Ishikawa (cell line): ENCODE results near the gene TIA1.

Source experiments
- CEBPB ChIP-seq: IDR thresholded peaks from 2 replicates; pipeline ENCODE4 v1.6.1; 2012
- CREB1 ChIP-seq: IDR thresholded peaks from 2 replicates; pipeline ENCODE4 v1.6.1; 2012; ENCODE audit warnings: low read depth
- EGR1 ChIP-seq: IDR thresholded peaks from 2 replicates; pipeline ENCODE4 v1.6.1; 2012
- EP300 ChIP-seq: IDR thresholded peaks from 2 replicates; pipeline ENCODE4 v1.6.1; 2012; ENCODE audit warnings: borderline replicate concordance
- FOXM1 ChIP-seq: IDR thresholded peaks from 2 replicates; pipeline ENCODE4 v1.6.1; 2012; ENCODE audit warnings: low read depth, borderline replicate concordance
- NFIC ChIP-seq: IDR thresholded peaks from 2 replicates; pipeline ENCODE4 v1.6.1; 2012
- RAD21 ChIP-seq: IDR thresholded peaks from 2 replicates; pipeline ENCODE4 v1.6.1; 2012; ENCODE audit warnings: low read depth
- TAF1 ChIP-seq: IDR thresholded peaks from 2 replicates; pipeline ENCODE4 v1.6.1; 2012; ENCODE audit warnings: low read depth, mild to moderate bottlenecking
- TCF12 ChIP-seq: IDR thresholded peaks from 2 replicates; pipeline ENCODE4 v1.6.1; 2012; ENCODE audit warnings: low read depth
- TEAD4 ChIP-seq: IDR thresholded peaks from 2 replicates; pipeline ENCODE4 v1.6.1; 2012
- YY1 ChIP-seq: IDR thresholded peaks from 2 replicates; pipeline ENCODE4 v1.6.1; 2012; ENCODE audit warnings: low read depth
- ZBTB7A ChIP-seq: IDR thresholded peaks from 2 replicates; pipeline ENCODE4 v1.6.1; 2012; ENCODE audit warnings: low read depth
- TF ChIP-seq, protein P1 (sequence below): IDR thresholded peaks from 2 replicates; pipeline ENCODE4 v1.6.1; 2012
- TF ChIP-seq, protein P2 (sequence below): IDR thresholded peaks from 2 replicates; pipeline ENCODE4 v1.6.1; 2012
- TF ChIP-seq, protein P3 (sequence below): IDR thresholded peaks from 2 replicates; pipeline ENCODE4 v1.6.1; 2012; ENCODE audit warnings: low read depth, mild to moderate bottlenecking

Gene TIA1

DNA sequence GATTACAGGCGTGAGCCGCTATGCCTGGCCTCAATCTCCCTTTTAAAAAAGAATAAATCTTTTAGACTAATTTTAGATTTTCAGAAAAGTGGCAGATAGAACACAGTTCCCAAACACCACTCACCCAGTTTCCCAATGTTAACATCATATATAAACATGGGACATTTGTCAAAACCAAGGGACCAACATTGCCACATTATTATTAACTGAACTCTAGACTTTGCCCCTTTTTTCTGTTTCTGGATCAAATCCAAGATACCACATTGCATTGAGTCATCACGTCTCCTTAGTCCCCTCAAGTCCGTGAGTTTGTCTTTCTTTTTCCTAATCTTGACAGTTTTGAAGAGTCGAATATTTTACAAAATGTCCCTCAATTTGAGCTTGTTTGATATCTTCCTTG, 60.0 kb downstream of the TIA1 start:
- TF ChIP-seq RAD21 (no peak), YY1 (no peak), TEAD4 (no peak), NFIC (no peak), FOXM1 (no peak), TCF12 (no peak), EGR1 (no peak), ZBTB7A (no peak)
- TF ChIP-seq, protein P1, sequence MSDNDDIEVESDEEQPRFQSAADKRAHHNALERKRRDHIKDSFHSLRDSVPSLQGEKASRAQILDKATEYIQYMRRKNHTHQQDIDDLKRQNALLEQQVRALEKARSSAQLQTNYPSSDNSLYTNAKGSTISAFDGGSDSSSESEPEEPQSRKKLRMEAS = no peak
- TF ChIP-seq, protein P2, sequence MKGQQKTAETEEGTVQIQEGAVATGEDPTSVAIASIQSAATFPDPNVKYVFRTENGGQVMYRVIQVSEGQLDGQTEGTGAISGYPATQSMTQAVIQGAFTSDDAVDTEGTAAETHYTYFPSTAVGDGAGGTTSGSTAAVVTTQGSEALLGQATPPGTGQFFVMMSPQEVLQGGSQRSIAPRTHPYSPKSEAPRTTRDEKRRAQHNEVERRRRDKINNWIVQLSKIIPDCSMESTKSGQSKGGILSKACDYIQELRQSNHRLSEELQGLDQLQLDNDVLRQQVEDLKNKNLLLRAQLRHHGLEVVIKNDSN = no peak
- TF ChIP-seq, protein P3, sequence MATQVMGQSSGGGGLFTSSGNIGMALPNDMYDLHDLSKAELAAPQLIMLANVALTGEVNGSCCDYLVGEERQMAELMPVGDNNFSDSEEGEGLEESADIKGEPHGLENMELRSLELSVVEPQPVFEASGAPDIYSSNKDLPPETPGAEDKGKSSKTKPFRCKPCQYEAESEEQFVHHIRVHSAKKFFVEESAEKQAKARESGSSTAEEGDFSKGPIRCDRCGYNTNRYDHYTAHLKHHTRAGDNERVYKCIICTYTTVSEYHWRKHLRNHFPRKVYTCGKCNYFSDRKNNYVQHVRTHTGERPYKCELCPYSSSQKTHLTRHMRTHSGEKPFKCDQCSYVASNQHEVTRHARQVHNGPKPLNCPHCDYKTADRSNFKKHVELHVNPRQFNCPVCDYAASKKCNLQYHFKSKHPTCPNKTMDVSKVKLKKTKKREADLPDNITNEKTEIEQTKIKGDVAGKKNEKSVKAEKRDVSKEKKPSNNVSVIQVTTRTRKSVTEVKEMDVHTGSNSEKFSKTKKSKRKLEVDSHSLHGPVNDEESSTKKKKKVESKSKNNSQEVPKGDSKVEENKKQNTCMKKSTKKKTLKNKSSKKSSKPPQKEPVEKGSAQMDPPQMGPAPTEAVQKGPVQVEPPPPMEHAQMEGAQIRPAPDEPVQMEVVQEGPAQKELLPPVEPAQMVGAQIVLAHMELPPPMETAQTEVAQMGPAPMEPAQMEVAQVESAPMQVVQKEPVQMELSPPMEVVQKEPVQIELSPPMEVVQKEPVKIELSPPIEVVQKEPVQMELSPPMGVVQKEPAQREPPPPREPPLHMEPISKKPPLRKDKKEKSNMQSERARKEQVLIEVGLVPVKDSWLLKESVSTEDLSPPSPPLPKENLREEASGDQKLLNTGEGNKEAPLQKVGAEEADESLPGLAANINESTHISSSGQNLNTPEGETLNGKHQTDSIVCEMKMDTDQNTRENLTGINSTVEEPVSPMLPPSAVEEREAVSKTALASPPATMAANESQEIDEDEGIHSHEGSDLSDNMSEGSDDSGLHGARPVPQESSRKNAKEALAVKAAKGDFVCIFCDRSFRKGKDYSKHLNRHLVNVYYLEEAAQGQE = no peak

DNA sequence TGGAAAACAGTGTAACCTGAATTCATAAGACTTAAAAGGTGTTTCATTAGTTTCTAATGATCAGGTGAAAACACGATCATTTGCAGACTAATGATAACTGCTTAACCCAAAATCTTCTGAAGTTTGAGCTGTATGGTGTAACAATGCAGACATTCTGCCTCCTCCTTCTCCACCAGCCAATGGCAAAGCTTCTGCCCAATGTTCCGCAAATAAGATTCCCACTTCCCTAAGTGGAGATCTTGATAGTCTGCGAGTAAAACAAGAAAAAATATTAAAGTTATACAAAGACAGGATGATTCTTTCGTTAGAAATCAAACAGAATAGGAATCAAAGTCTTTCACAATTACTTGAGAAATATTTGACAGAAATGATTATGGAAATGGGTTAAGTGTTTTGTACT, 65.7 kb downstream of the TIA1 start:
- no peak for TF ChIP-seq RAD21
- no peak for TF ChIP-seq TAF1
- TF ChIP-seq TEAD4 = no peak
- no peak for TF ChIP-seq CEBPB
- TF ChIP-seq NFIC = no peak
- no peak for TF ChIP-seq EGR1
- TF ChIP-seq, protein P3 = no peak
- TF ChIP-seq, protein P1 = no peak
- no peak for TF ChIP-seq TCF12
- TF ChIP-seq CREB1 = no peak
- TF ChIP-seq FOXM1 = no peak

DNA sequence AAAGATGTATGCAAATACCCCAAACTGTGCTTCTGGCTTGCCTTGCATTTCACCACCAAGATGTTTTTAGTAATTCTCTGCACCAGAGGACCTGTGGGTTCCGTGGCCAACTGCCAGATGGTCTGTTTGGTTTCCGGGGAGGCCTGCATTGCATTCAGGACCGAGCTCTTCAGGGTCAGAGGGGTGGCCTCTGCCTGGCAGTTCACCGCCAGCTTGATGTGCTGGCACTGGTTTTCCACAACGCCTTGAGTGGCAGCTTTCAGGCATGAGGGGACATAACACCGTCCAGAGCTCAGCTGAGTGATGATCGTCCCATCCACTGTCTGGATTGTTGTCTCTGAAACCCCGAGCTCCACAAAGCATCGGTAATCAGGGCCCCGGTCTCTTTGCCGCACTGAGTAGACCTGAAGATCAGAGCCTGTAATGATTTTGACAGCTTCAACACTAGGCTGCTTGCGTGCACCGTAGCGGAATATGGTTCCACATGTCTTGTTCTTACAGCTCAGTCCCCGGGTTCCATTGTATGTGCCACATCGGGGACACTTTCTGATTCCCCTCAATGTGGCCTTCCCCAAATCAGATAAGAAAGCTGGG, 67.0 kb downstream of the TIA1 start:
- TF ChIP-seq, protein P2 = no peak
- TF ChIP-seq NFIC (no peak), TEAD4 (no peak), TAF1 (no peak), CREB1 (no peak), EP300 (no peak), YY1 (no peak), FOXM1 (no peak)
- TF ChIP-seq, protein P1 = no peak
- TF ChIP-seq, protein P3 = no peak

DNA sequence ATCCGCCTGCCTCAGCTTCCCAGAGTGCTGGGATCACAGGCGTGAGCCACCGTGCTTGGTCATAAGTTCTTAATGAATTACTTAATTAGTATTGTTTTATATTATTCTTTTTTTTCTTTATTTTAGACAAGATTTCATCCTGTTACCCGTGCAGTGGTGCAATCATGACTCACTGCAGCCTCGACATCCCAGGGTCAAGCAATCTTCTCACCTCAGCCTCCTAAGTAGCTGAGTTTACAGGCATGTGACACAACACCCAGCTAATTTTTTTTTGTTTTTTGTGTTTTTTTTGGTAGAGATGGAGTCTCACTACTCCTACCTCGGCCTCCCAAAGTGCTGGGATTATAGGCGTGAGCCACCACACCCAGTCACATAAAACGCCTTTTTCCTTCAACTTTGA, 74.9 kb downstream of the TIA1 start:
- TF ChIP-seq TAF1 (no peak), FOXM1 (no peak), TCF12 (no peak), CREB1 (no peak), TEAD4 (no peak), EGR1 (no peak), RAD21 (no peak), YY1 (no peak)
- TF ChIP-seq, protein P1 = no peak
- TF ChIP-seq, protein P2 = no peak
